Left ventricle myocardium inferior (tissue), 1 donor: ENCODE measurements around the gene DCST1. TPM values are rescaled to one million over a fixed set of nuclear protein-coding genes. Genes with fewer than 3 reads are reported as not detected.

ENCODE experiments used
- DNase-seq: peaks from one replicate; pipeline ENCODE4 v3.0.0-alpha.2; 2020
- H3K27ac ChIP-seq: fragments of 200-600 bp; replicated peaks from 2 replicates; pipeline ENCODE4 v1.8.0; 2021
- H3K27me3 ChIP-seq: fragments of 200-600 bp; 2 replicates; pipeline ENCODE4 v1.8.0; 2021; ENCODE audit warnings: low read depth
- H3K36me3 ChIP-seq: fragments of 200-600 bp; 2 replicates; pipeline ENCODE4 v1.8.0; 2021
- H3K4me1 ChIP-seq: fragments of 200-600 bp; 2 replicates; pipeline ENCODE4 v1.8.0; 2021
- H3K4me3 ChIP-seq: fragments of 200-600 bp; 2 replicates; pipeline ENCODE4 v1.8.0; 2021; ENCODE audit warnings: mild to moderate bottlenecking, moderate library complexity
- H3K9me3 ChIP-seq: fragments of 200-600 bp; replicated peaks from 2 replicates; pipeline ENCODE4 v1.8.0; 2021
- CTCF ChIP-seq: fragments of 200-600 bp; IDR thresholded peaks from 2 replicates; pipeline ENCODE4 v1.8.0; 2021; ENCODE audit warnings: antibody characterized with exemption, mild to moderate bottlenecking, borderline replicate concordance
- intact Hi-C: fragments of 100-400 bp; cut with micrococcal nuclease; formaldehyde crosslinking; loops from one replicate; pipeline ENCODE4 v1.11.0; 2022
- total RNA-seq: library from RNA; stranded (reverse); fragmentation: NEBNext Ultra II Directional; extraction: Animal tissue kit (Norgen Biotek cat#: 25700); gene quantifications from one replicate; pipeline ENCODE4 v1.2.1, GENCODE V29; 2021
- donor health status: DM: no; HTN: yes; CAD: no; lungs with severe emphysema.

Gene DCST1
- total RNA-seq, 1 donor from 2014 or later = not detected

GRCh38 chr1:155083865-155084721 lies 50.5 kb downstream of the DCST1 start:
- Histone ChIP-seq H3K27me3 (peaks cover 55% of the 10 kb centered on the region), H3K4me3 (peak overlapping the region; percentile 93)
- TF ChIP-seq CTCF = no peak

GRCh38 chr1:155084722-155085503 lies 51.3 kb downstream of the DCST1 start:
- DNase-seq = peak; percentile 93
- H3K27ac ChIP-seq = peak overlapping the region; percentile 99
- intact Hi-C loops = no loop called here
- TF ChIP-seq CTCF = peak; percentile 96
- H3K4me3 ChIP-seq = peak overlapping the region; percentile 93
- H3K9me3 ChIP-seq = no peaks in the 10 kb centered on the region
- no peaks in the 10 kb centered on the region for H3K36me3 ChIP-seq
- H3K27me3 ChIP-seq = peaks cover 47% of the 10 kb centered on the region
- peaks cover 66% of the 10 kb centered on the region for H3K4me1 ChIP-seq

More at GRCh38 chr1:155083865-155084721, 50.5 kb downstream of the DCST1 start:
- Histone ChIP-seq H3K36me3 (no peaks in the 10 kb centered on the region), H3K4me1 (peaks cover 74% of the 10 kb centered on the region), H3K27ac (peak overlapping the region; percentile 99), H3K9me3 (no peaks in the 10 kb centered on the region)
- intact Hi-C loops = no loop called here
- no peak for DNase-seq

DNA sequence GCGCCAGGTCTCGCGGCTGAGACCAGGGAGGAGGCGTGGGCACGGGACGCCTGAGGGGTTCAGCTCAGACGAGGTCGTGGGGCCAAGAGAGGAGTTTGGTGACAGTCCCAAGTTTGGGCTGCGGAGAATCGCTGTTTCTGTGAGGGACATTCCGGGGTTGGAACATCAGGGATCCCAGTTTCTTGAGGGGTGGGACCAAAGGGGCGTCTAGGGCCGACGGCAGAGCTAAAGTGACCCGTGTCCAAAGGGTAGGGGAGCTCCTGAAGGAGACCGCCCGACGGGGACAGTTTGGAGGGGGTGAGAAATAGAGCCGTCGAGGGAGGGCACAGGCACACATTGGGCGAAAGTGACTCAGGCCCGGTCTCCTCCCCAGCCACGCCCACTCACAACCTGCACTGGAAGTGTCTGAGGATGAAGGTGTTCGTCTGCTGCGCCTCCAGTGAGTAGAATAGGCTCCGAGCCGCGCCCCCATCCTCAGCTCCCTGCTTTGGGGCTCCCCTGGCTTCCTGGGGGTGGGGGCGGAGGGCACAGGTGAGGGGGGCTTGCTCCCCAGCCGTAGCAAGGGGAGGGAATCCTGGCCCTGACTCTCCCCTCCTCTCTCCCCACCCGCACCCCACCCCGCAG lies 52.0 kb downstream of the DCST1 start:
- Histone ChIP-seq H3K9me3 (no peaks in the 10 kb centered on the region), H3K36me3 (no peaks in the 10 kb centered on the region), H3K4me3 (peak overlapping the region; percentile 93), H3K4me1 (peaks cover 59% of the 10 kb centered on the region), H3K27me3 (peaks cover 40% of the 10 kb centered on the region), H3K27ac (peak overlapping the region; percentile 99)
- intact Hi-C loops = no loop called here
- no peak for TF ChIP-seq CTCF
- no peak for DNase-seq

GRCh38 chr1:155086128-155086741 lies 52.6 kb downstream of the DCST1 start:
- peak; percentile 67 for DNase-seq
- intact Hi-C loops = no loop called here
- peak; percentile 98 for TF ChIP-seq CTCF
- H3K27me3 ChIP-seq = peaks cover 33% of the 10 kb centered on the region
- peak overlapping the region; percentile 93 for H3K4me3 ChIP-seq
- H3K27ac ChIP-seq = peak overlapping the region; percentile 99
- H3K9me3 ChIP-seq = no peaks in the 10 kb centered on the region
- peaks cover 53% of the 10 kb centered on the region for H3K4me1 ChIP-seq
- H3K36me3 ChIP-seq = no peaks in the 10 kb centered on the region
